22Rv1 (cell line): Measurements from ENCODE around the gene GTPBP4.
"Not testable (repeated sequence)": the region's sequence is repeated elsewhere in the genome, so short reads cannot be mapped to it uniquely, and the experiment has no call there.

ENCODE experiments used
- CTCF ChIP-seq: fragments of 450-650 bp; IDR thresholded peaks from 2 replicates; pipeline ENCODE4 v1.5.1; 2017; ENCODE audit warnings: mild to moderate bottlenecking
- ZFX ChIP-seq: fragments of 450-650 bp; IDR thresholded peaks from 2 replicates; pipeline ENCODE4 v1.6.1; 2017; ENCODE audit warnings: antibody characterized with exemption, borderline replicate concordance

GRCh38 chr10:1009947-1010346 lies 21.7 kb downstream of the GTPBP4 start:
- TF ChIP-seq CTCF, ZFX: not testable (repeated sequence)
